Stimulated activated CD4-positive, alpha-beta T cell treated with anti-CD3 and anti-CD28 coated beads, Interleukin-2, amount 100 ng/mL, for 48 hours (primary cell): ENCODE results near the gene RHOA.
"Not testable (repeated sequence)": the region's sequence is repeated elsewhere in the genome, so short reads cannot be mapped to it uniquely, and the experiment has no call there.

ENCODE experiments used
- DNase-seq, 2 donors: peaks; one replicate each; pipeline ENCODE4 v3.0.0-alpha.2; 2020

The RHOA gene

DNA sequence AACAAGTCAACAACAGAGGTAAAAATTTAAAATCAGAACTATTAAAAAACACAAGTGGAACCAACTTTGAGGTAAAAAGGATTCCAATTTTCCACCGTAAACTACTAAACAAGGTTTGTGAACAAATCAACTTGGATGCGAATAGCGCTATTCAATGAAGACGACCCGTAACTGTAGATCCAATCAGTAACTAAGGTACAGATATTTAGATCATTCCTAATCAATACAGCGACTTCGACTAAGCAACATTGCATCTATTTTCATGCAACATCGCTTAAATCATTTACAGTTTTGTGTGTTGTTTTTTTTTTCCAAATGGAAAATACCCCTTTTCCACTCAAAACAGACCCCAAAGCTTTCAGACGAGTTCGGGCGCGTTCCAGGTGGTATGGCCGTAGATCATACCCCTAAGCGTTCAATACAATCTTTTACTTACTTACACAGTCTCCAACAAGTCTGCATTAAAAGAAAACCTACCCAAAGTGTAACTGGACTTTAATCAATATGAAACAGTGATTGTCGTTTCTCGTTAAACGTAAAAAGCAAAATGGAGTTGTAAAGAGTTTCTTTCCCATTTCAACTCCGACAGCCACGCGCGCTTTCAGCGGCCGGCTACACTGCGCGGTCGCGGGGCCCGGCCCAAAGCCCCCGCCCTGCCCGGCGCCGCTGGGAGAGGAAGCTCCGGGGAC is 786 bp downstream of the RHOA start:
- DNase-seq: no peak

- no peak for DNase-seq
Observed at GRCh38 chr3:49410066-49410845, 1.5 kb downstream of the RHOA start.

DNA sequence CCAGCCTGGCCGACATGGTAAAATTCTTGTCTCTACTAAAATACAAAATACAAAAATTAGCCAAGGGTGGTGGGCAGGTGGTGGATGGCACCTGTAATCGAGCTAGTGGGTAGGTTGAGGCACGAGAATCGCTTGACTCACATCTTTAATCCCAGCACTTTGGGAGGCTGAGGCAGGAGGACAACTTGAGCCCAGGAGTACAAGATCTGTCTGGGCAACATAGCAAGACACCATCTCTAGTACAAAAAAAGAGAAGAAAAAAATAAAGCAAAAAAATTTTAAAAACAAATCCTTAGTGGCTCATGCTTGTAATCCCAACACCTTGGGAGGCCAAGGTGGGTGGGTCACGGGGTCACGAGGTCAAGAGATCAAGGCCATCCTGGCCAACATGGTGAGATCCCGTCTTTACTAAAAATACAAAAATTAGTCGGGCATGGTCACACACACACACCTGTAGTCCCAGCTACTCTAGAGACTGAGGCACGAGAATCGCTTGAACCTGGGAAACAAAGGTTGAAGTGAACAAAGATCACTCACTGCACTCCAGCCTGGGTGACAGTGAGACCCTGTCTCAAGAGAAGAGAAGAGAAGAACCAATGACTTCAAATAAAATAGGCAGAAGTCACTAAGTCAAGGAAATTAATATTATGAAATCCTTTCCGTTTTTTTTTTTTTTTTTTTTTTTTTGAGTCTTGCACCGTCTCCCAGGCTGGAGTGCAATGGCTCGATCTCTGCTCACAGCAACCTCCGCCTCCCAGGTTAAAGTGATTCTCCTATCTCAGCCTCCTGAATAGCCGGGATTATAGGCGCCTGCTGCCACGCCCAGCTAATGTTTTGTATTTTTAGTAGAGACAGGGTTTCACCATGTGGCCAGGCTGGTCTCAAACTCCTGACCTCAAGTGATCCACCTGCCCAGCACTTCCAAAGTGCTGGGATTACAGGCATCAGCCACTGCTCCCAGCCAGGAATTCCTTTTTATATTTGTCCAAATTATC is 4.9 kb downstream of the RHOA start:
- DNase-seq: no peak

- DNase-seq: not testable (repeated sequence)
Observed at GRCh38 chr3:49405570-49405969, 6.2 kb downstream of the RHOA start.

- no peak for DNase-seq
Observed at GRCh38 chr3:49403891-49404290, 7.9 kb downstream of the RHOA start.

DNA sequence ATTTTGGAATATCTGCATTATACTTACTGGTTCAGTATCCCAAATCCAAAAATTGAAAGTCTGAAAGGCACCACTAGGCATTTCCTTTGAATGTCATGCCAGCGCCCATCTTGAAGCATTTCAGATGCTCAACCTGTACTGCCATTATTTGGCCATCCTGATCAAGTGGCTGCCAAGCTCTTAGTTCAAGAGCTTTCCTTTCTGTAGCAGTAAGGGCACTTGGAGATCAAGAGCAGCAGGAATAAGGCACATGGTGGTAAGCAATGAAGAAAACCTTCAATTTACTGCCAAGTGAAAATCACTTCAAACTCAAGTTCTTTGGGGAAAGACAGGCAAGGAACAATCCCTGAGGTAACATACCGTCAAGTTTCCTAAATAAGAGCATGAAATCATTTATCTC is 10.0 kb downstream of the RHOA start:
- no peak for DNase-seq

- DNase-seq: no peak
Observed at GRCh38 chr3:49399461-49399860, 12.3 kb downstream of the RHOA start.

DNA sequence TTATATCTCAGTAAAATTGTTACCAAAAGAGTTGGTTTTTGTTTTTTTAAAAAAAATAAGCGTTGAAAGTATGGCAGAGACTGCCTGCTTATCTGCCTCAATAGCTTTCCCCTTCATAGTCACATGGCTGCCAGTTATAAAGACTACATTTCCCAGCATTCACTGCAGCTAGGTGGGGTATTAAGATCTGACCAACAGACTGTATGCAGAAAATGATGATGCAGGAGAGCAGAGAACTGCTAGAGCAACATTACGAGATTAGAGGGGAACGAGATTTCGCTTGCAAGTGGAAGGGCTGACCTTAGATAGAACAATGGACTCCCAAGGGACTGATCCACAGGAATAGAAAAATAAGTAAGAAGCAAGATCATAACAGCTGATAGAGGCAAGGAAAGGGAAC is 14.3 kb downstream of the RHOA start:
- no peak for DNase-seq

GRCh38 chr3:49391310-49391709 is 20.5 kb downstream of the RHOA start:
- DNase-seq: not testable (repeated sequence)

- no peak for DNase-seq
Observed at GRCh38 chr3:49389297-49389696, 22.5 kb downstream of the RHOA start.

GRCh38 chr3:49388289-49388820 is 23.4 kb downstream of the RHOA start:
- no peak for DNase-seq

DNA sequence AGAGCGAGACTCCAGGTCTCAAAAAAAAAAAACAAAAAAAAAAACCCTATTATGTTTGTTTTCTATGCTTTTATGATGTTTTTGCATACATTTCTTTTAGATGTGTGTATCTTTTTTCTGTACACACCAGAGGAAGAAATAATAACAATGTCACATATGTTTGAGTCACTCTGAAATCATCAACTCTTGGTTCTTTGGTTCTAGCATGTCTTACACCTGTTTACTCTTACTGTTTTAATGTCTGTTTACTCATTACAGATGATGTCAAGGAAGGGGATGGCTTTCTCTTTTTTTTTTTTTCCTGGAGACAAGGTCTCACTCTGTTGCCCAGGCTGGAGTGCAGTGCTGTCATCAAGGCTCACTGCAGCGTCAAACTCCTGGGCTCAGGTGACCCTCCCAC is 24.1 kb downstream of the RHOA start:
- no peak for DNase-seq

DNA sequence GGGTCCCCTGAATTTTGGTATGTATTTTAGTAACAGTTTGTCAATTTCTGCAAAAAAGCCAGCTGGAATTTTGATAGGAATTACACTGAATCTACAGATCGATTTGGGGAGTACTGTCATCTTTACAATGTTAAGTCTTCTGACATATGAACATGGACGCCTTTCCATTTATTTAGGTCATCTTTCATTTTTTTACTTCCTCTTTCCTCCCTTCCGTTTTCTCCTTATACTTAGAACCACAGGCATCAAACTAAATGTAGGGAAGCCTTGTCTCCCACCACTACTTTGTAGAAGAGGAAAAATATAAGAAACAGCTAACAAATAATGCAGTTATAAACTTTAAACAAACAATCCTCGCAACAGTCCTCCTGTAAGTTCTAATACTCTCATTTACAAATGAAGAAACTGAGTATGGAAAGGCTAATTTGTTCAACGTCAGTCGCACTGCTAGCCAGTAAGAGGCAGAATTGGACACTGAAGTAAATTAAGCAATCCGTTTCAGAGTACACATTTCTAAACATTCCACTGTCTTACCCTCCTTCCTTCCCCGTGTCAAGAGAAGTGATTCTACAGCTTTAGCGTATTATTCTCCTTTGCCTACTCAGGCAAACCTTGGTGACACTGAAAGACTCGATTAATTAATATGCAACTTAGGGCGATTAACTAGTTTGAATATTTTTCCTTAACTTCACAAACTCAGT is 25.6 kb downstream of the RHOA start:
- DNase-seq: no peak

GRCh38 chr3:49385617-49386016 is 26.2 kb downstream of the RHOA start:
- no peak for DNase-seq

DNA sequence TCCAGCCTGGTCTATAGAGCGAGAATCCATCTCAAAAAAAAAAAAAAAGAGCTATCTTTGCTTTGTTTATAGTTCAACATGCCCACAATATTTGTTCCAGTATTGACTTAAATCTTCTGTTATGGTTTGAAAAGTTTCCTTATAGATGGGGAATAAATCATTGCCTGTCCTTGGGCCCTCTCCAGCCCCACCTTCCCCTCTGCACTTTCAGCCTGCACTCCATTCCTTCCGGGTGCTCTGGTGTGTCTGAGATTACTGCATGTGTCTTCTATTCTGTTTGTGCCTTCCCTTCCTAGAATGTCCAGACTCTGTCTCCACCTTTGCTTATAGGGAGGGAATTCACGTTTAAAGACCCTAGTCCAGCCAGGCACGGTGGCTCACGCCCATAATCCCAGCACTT is 28.4 kb downstream of the RHOA start:
- DNase-seq: no peak

- DNase-seq: no peak
Observed at GRCh38 chr3:49378249-49378895, 33.4 kb downstream of the RHOA start.

DNA sequence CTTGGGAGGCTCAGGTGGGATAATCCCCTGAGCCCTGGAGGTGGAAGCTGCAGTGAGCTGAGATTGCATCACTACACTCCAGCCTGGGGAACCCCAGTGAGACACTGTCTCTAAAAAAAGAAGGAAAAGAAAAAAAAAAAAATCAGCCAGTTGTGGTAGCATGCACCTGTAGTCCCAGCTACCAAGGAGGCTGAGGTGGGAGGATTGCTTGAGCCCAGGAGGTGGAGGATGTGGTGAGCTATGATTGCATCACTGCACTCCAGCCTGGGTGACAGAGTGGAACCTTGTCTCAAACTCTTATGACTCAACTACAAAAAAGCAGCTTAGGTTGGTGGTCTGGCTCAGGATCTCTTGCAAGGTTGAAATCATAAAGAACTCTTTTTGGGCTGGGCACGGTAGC is 34.3 kb downstream of the RHOA start:
- DNase-seq: peak; percentile 27 to 40

- no peak for DNase-seq
Observed at GRCh38 chr3:49371946-49372345, 39.8 kb downstream of the RHOA start.

DNA sequence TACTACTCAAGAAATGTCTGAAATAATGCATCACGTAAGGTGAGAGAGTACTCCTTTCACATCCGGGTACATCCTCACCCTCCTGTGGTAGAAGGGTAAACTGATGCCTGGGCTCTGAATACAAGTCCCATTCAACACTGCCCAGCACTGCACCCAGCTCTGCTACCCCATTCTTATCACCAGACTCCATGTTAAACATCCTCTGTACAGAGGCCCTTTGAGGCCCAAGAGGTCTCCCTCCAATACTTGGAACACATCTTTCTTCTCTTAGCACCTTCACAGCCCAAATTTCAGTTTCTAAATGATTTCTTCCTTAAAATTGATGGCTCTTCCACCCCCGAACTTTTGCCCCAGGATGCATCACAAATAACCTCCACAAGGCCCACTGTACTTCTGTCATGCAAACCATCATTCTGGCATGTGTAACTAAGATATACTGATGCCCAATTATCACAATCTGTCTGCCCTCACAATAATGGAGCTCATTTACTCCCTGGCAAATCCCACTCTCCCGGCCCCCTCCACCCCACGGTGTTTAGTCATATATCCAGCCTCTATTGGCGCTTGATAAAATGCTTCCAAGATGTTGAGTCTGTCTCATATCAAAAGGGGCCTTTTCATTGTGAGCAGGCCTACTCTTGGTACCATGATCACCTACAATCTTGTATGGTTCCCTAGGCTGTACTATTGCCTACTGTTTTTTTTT is 41.0 kb downstream of the RHOA start:
- DNase-seq: no peak

- no peak for DNase-seq
Observed at GRCh38 chr3:49362561-49362960, 49.2 kb downstream of the RHOA start.

GRCh38 chr3:49359623-49360022 is 52.2 kb downstream of the RHOA start:
- DNase-seq: no peak
